ENCODE measurements around the gene SH3YL1. TPM values are rescaled to one million over a fixed set of nuclear protein-coding genes. Genes with fewer than 3 reads are reported as not detected.
A peak's percentile ranks its signal among the peaks of the same experiment; 100 is the strongest.

SH3YL1 gene
- total RNA-seq, 1 experiment from 2014 or later: 33.0 TPM

- Histone ChIP-seq H3K27me3 (replicated peaks; ENCODE audit: insufficient read depth, low read depth, low read length, poor library complexity) (no peaks in the 10 kb centered on the region), H3K4me3 (ENCODE audit: low read depth, low read length, poor library complexity, severe bottlenecking) (no peak overlapping the region), H3K4me1 (ENCODE audit: insufficient read depth, low read length, poor library complexity, severe bottlenecking) (no peaks in the 10 kb centered on the region), H3K27ac (ENCODE audit: low read depth, low read length, poor library complexity, severe bottlenecking) (no peak overlapping the region), H3K9me3 (ENCODE audit: low read depth, low read length, poor library complexity, severe bottlenecking) (peaks cover 18% of the 10 kb centered on the region), H3K36me3 (ENCODE audit: insufficient read depth, low read length, poor library complexity, severe bottlenecking) (no peaks in the 10 kb centered on the region)
- no peak for DNase-seq (ENCODE audit: low spot score)
- POLR2A ChIA-PET (ENCODE audit: low non-redundant PET): no interaction called here
- no TSS peak for BruUV-seq (replicated peaks)
- CTCF ChIA-PET: no interaction called here
- no peak for TF ChIP-seq CTCF (conservative IDR thresholded peaks at IDR 0.05; ENCODE audit: low read depth, low read length)
- TF ChIP-seq EZH2 (IDR thresholded peaks at IDR 0.05; ENCODE audit: borderline replicate concordance, low read depth, low read length, poor library complexity, severe bottlenecking): no peak
- intact Hi-C loops (cut with micrococcal nuclease; ENCODE audit: unreplicated experiment): no loop called here
Observed at GRCh38 chr2:184695-185094, 79.1 kb downstream of the SH3YL1 start.

- Histone ChIP-seq H3K9me3 (ENCODE audit: low read depth, low read length, poor library complexity, severe bottlenecking) (peaks cover 18% of the 10 kb centered on the region), H3K27me3 (replicated peaks; ENCODE audit: insufficient read depth, low read depth, low read length, poor library complexity) (no peaks in the 10 kb centered on the region), H3K36me3 (ENCODE audit: insufficient read depth, low read length, poor library complexity, severe bottlenecking) (no peaks in the 10 kb centered on the region), H3K4me3 (ENCODE audit: low read depth, low read length, poor library complexity, severe bottlenecking) (no peak overlapping the region), H3K4me1 (ENCODE audit: insufficient read depth, low read length, poor library complexity, severe bottlenecking) (no peaks in the 10 kb centered on the region), H3K27ac (ENCODE audit: low read depth, low read length, poor library complexity, severe bottlenecking) (no peak overlapping the region)
- TF ChIP-seq CTCF (conservative IDR thresholded peaks at IDR 0.05; ENCODE audit: low read depth, low read length) (no peak), EZH2 (IDR thresholded peaks at IDR 0.05; ENCODE audit: borderline replicate concordance, low read depth, low read length, poor library complexity, severe bottlenecking) (no peak)
- intact Hi-C loops (cut with micrococcal nuclease; ENCODE audit: unreplicated experiment): no loop called here
- ChIA-PET CTCF (no interaction called here), POLR2A (ENCODE audit: low non-redundant PET) (no interaction called here)
- no TSS peak for BruUV-seq (replicated peaks)
- DNase-seq (ENCODE audit: low spot score): peak; percentile 4
Observed at GRCh38 chr2:182509-183122, 81.2 kb downstream of the SH3YL1 start.

GRCh38 chr2:180311-180710 is 83.5 kb downstream of the SH3YL1 start:
- POLR2A ChIA-PET (ENCODE audit: low non-redundant PET): no interaction called here
- H3K4me1 ChIP-seq (ENCODE audit: insufficient read depth, low read length, poor library complexity, severe bottlenecking): no peaks in the 10 kb centered on the region
- DNase-seq (ENCODE audit: low spot score): no peak
- peaks cover 18% of the 10 kb centered on the region for H3K9me3 ChIP-seq (ENCODE audit: low read depth, low read length, poor library complexity, severe bottlenecking)
- CTCF ChIA-PET: no interaction called here
- H3K27me3 ChIP-seq (replicated peaks; ENCODE audit: insufficient read depth, low read depth, low read length, poor library complexity): no peaks in the 10 kb centered on the region
- no peaks in the 10 kb centered on the region for H3K36me3 ChIP-seq (ENCODE audit: insufficient read depth, low read length, poor library complexity, severe bottlenecking)
- H3K4me3 ChIP-seq (ENCODE audit: low read depth, low read length, poor library complexity, severe bottlenecking): no peak overlapping the region
- BruUV-seq (replicated peaks): no TSS peak
- intact Hi-C loops (cut with micrococcal nuclease; ENCODE audit: unreplicated experiment): no loop called here
- no peak for TF ChIP-seq CTCF (conservative IDR thresholded peaks at IDR 0.05; ENCODE audit: low read depth, low read length)
- H3K27ac ChIP-seq (ENCODE audit: low read depth, low read length, poor library complexity, severe bottlenecking): no peak overlapping the region

Data from A673 (cell line).